Kidney epithelial cell (primary cell): ENCODE results near the gene ANKRD22. TPM values are rescaled to one million over a fixed set of nuclear protein-coding genes. Genes with fewer than 3 reads are reported as not detected.

Experiments
- DNase-seq: peaks from one replicate; pipeline ENCODE4 v3.0.0-alpha.2; 2010; ENCODE audit warnings: low read depth
- H3K27me3 ChIP-seq: 2 replicates; pipeline ENCODE4 v1.6.0; 2011; ENCODE audit warnings: low read length; ENCODE audit not compliant: control insufficient read depth, insufficient read depth
- H3K36me3 ChIP-seq: 2 replicates; pipeline ENCODE4 v1.5.1; 2011; ENCODE audit warnings: low read length; ENCODE audit not compliant: control insufficient read depth, insufficient read depth
- H3K4me3 ChIP-seq: 2 replicates; pipeline ENCODE4 v1.5.1; 2011; ENCODE audit warnings: low read depth, mild to moderate bottlenecking, control low read depth, low read length
- CTCF ChIP-seq: IDR thresholded peaks from 2 replicates; pipeline ENCODE4 v1.5.1; 2011; ENCODE audit warnings: mild to moderate bottlenecking, moderate library complexity, low read length, control low read depth, inconsistent platforms; ENCODE audit not compliant: insufficient read depth, poor library complexity, severe bottlenecking
- total RNA-seq: library from RNA; depleted of rRNA; stranded (reverse); fragments of >200 nt; gene quantifications from 2 replicates; pipeline ENCODE4 v1.2.3, GENCODE V29; 2015

ANKRD22 gene
- total RNA-seq, 1 donor from 2014 or later = 0.17 TPM

GRCh38 chr10:88832376-88832775 lies 19.3 kb downstream of the ANKRD22 start:
- no peak for TF ChIP-seq CTCF
- H3K36me3 ChIP-seq = no peaks in the 10 kb centered on the region
- no peak overlapping the region for H3K4me3 ChIP-seq
- H3K27me3 ChIP-seq = no peaks in the 10 kb centered on the region
- DNase-seq = no peak

GRCh38 chr10:88831709-88832108 lies 19.9 kb downstream of the ANKRD22 start:
- DNase-seq = no peak

DNA sequence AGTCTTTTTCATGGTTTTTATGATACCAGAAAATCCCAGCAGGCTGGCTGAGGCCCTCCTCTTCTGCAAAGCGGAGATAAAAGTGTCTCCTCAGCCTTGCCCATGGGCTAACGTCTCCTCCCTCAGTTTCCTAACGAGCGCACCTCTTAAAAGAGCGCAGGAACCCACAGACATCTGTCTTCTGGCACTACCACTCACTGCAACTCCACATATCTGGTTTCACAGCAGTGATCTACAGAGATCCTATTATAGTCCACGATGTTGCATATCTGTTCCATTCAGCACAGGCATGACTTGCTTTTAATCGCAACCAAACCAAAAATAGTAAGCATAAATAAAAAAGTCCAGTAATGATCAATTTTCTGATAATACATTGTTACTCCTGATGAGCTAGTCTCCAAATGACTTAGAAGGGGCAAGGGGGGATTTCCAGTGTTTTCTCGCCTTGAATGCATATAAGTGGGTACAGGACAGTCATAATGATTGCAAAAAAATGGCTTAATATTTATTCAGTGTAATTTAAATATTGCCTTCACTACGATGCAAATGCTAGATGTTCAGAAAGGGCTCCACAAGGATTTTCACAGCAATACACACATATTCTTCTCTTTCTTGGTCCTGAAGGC lies 20.9 kb downstream of the ANKRD22 start:
- no peak for TF ChIP-seq CTCF
- DNase-seq = no peak
- Histone ChIP-seq H3K4me3 (no peak overlapping the region), H3K36me3 (no peaks in the 10 kb centered on the region), H3K27me3 (no peaks in the 10 kb centered on the region)

More at GRCh38 chr10:88831709-88832108, 19.9 kb downstream of the ANKRD22 start:
- Histone ChIP-seq H3K27me3 (no peaks in the 10 kb centered on the region), H3K36me3 (no peaks in the 10 kb centered on the region), H3K4me3 (no peak overlapping the region)
- no peak for TF ChIP-seq CTCF

GRCh38 chr10:88828310-88828709 lies 23.3 kb downstream of the ANKRD22 start:
- no peak overlapping the region for H3K4me3 ChIP-seq
- H3K27me3 ChIP-seq = no peaks in the 10 kb centered on the region
- no peak for DNase-seq
- H3K36me3 ChIP-seq = no peaks in the 10 kb centered on the region
- no peak for TF ChIP-seq CTCF

DNA sequence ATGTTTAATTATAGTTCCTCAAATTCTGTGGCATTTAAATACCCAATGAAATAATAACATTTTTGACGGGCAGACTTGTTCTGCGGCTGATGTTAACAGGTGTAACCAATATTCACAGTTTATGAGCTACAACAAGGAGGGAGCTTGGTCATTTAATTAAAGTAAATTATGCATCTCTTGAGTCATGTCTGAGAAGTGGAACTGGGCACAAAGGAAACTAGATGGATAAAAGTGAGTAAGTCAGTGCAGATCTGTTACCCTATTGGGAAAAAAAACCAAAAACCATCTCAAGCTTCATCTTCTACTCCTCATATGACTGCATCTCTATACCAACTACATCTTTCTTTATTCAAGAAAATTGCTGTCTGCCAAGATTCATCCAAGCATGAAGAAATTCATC lies 24.0 kb downstream of the ANKRD22 start:
- H3K4me3 ChIP-seq = no peak overlapping the region
- H3K36me3 ChIP-seq = no peaks in the 10 kb centered on the region
- no peaks in the 10 kb centered on the region for H3K27me3 ChIP-seq
- no peak for DNase-seq
- no peak for TF ChIP-seq CTCF

GRCh38 chr10:88826388-88826787 lies 25.3 kb downstream of the ANKRD22 start:
- Histone ChIP-seq H3K4me3 (no peak overlapping the region), H3K36me3 (no peaks in the 10 kb centered on the region), H3K27me3 (no peaks in the 10 kb centered on the region)
- no peak for TF ChIP-seq CTCF
- DNase-seq = no peak
